ENCODE data around the gene SPAG6.

GRCh38 chr10:22322641-22323160 is 22.6 kb upstream of the SPAG6 start:
- no peak for TF ChIP-seq CTCF (IDR thresholded peaks at IDR 0.05; ENCODE audit: low read length)
- no peak for TF ChIP-seq EZH2 (optimal IDR thresholded peaks at IDR 0.05; ENCODE audit: low read depth, low read length)
